ENCODE measurements around the gene TMC2.

DNA sequence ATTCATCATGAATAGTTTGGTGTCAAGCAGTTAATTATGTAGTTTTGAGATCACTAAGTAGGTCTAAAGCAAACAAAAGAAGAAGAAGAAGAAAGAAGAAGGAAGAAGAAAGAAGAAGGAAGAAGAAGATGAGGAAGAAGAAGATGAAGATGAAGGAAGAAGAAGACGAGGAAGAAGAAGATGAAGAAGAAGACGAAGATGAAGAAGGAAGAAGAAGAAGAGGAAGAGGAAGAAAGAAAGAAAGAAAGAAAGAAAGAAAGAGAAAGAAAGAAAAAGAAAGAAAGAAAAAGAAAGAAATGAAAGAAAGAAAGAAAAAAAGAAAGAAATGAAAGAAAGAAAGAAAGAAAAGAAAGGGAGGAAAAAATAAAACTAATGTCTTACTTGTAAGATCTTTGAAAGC is 9.2 kb downstream of the TMC2 start:
- TF ChIP-seq, protein P1, sequence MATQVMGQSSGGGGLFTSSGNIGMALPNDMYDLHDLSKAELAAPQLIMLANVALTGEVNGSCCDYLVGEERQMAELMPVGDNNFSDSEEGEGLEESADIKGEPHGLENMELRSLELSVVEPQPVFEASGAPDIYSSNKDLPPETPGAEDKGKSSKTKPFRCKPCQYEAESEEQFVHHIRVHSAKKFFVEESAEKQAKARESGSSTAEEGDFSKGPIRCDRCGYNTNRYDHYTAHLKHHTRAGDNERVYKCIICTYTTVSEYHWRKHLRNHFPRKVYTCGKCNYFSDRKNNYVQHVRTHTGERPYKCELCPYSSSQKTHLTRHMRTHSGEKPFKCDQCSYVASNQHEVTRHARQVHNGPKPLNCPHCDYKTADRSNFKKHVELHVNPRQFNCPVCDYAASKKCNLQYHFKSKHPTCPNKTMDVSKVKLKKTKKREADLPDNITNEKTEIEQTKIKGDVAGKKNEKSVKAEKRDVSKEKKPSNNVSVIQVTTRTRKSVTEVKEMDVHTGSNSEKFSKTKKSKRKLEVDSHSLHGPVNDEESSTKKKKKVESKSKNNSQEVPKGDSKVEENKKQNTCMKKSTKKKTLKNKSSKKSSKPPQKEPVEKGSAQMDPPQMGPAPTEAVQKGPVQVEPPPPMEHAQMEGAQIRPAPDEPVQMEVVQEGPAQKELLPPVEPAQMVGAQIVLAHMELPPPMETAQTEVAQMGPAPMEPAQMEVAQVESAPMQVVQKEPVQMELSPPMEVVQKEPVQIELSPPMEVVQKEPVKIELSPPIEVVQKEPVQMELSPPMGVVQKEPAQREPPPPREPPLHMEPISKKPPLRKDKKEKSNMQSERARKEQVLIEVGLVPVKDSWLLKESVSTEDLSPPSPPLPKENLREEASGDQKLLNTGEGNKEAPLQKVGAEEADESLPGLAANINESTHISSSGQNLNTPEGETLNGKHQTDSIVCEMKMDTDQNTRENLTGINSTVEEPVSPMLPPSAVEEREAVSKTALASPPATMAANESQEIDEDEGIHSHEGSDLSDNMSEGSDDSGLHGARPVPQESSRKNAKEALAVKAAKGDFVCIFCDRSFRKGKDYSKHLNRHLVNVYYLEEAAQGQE (IDR thresholded peaks at IDR 0.05; ENCODE audit: insufficient read depth in 1 of 2, low read depth in 2 of 2, low read length in 2 of 2), result no peak
- no peak for TF ChIP-seq SIN3A (IDR thresholded peaks at IDR 0.05; ENCODE audit: borderline replicate concordance, insufficient read depth, low read length)
- TF ChIP-seq TAF1 (IDR thresholded peaks at IDR 0.05; ENCODE audit: borderline replicate concordance, insufficient read depth, low read length), result no peak
- no peak for TF ChIP-seq POLR2AphosphoS5 (IDR thresholded peaks at IDR 0.05; ENCODE audit: low read depth, low read length)

All from PFSK-1 (cell line).